DMS79 (cell line): ENCODE results near the gene ETV5.

Experiments used
- DNase-seq: peaks from one replicate; lab custom pipeline; 2025; lab: John Stamatoyannopoulos, UW

Gene ETV5

GRCh38 chr3:186108941-186109865 is at the start of gene ETV5:
Gene ETV5, minus strand, starts transcription at chr3:186109089. Its CDS starts 3,221 bp downstream, at chr3:186105868.
- peak; percentile 98 for DNase-seq

DNA sequence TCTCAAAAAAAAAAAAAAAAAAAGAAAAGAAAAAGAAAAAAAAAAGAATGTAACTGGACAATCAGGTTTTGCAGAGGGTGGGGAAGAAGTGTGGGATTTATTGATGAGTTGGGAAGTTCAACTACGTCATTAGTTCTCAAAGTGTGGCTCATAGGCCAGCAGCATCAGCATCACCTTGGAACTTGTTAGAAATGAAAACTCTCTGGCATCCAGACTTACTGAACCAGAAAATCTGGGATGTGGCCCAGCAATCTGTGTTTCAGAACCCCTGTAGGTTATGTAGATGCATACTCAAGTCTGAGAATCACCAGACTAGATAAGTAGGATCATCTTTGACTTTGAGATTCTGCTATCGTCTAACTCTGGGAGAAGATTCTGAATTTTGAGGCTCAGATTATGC is 45.8 kb upstream of the ETV5 start:
- no peak for DNase-seq

DNA sequence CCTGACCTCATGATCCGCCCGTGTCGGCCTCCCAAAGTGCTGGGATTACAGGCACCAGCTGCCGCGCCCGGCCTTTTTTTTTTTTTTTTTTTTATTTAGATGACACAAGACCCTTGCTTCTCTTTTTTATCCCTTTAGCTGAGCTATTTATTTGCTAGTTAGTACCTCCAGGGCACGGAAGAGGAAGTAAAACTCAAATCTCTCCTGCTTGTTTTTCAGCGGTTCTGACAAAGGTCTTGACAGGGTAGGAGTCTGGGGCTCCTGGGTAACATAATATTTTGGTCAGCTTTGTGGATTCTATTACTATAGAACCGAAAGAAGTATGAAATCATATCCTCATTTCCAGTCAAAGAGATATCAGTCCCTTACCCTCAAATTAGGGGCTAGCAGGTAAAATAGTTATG is 44.0 kb upstream of the ETV5 start:
- no peak for DNase-seq

- no peak for DNase-seq
Observed at GRCh38 chr3:186152361-186152798, 43.5 kb upstream of the ETV5 start.

DNA sequence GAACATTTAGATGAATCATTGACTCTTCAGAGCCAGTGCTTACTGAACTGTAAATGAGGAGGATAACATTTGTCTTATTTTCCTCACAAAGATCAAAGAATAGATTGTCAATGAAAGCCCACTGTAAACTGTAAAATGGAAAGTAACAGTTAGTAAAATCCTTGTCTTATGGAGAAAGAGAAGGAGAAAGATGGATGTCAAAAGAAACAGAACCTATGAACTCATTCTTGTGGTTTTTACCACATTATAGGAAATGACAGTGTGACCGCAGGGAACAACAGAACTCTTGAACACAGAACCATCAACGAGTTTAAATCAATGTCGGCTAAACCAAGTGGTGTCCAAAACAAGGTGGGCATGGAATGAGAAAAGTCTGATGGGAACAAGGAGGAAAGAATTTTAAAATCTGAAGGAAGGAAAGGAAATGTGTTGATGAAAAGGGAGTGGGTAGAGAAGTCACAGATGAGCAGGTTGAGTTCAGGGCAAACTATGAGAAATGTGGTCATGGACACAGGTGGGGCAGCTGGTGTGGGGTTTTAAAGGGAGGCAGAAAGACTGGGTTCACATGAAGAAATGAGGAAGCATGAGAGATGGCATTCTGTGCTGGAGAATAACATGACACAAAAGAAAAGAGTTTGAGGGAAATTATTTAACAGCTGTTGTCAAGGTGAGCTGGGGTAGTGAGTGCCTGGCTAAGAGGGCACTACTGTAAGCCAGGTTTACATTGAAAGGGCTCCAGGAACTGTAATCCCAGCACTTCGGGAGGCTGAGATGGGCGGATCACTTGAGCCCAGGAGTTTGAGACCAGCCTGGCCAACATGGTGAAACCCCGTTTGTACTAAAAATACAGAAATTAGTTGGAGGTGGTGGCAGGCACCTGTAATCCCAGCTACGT is 42.4 kb upstream of the ETV5 start:
- no peak for DNase-seq

DNA sequence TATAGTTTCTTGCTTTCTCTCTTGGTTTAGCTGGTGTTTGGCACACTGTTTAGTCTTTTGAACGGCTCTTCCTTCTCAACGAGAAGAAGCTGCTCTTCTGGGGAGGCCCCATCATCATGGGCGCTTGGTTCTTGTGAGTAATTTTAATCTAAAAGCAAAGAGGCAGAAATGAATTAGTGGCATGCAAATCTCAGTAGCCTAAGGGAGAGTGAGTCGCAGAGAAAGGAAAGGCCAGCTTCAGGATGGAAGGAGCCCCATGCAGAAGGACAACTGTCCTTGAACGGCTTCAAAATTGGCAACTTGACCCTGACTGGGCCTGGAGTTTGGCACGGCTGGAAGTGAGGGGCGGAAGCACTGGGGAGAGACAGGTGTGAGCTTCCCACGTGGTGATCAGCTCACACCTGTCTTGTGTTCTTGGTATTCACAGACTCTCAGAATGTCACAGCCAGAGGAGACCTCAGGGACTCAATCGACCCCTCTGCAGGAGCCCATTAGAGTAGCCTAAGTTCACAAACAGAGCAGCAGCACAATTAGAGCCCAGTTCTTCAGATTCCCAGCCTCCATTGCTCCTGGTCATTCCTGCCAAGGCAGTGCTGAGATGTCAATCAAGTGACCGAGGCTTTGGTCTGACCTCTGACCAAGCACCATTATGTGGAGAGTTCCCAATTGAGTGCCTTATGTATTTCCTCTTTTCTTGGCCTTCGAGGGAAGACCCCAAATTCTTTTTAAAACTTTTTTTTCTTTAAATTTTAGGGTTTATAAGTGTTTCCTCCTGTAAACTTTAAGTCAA is 41.3 kb upstream of the ETV5 start:
- no peak for DNase-seq

DNA sequence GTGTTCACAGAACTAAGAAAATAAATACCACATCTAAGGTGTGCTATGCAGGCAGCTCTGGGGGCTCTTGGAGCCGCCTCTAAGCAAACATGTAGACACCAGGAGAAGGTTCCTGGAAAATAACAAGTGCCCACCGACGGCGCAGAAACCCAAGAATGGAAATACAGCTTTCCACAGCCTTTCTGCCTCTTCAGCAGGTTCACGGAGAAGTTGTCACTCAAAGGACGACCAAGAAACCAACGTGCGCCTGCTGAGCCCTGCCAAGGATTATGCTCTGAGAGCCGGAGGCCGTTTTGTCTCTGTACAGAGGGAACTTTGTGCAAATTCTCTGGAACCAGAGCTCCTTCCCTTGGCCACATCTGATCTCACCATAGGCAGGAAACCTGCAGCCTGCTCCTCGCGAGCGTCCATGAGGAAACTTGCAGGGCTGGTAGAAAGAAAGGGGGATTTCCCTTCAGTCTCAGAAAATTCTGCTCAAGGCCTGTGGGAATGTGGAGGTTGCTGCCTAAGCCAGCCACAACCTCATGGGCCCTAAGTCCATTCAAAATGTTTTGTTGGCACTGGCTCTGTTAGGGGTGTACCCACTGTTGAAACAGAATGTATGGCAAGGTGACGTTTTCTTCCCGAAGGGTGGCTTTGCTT is 40.6 kb upstream of the ETV5 start:
- no peak for DNase-seq

- DNase-seq: no peak
Observed at GRCh38 chr3:186144257-186144656, 35.4 kb upstream of the ETV5 start.

DNA sequence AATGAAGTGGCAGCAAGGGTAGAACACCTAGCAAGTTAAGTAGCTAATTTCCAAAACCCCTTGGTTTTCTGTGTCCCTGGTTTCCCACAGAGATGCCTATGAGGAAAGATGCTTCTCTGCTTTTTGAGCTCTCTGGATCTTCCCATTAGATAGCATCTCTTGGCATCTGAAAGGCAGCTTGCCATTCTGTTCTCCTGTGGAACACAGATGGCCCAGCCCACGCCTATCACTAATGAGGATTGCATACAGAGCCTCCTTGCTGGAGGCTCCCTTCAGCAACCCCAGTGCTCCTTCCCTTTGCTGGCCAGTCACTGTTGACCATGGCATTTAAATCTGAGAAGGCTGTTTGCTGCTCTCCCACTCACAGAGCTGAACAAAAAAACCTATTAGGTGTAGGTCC is 34.4 kb upstream of the ETV5 start:
- no peak for DNase-seq

DNA sequence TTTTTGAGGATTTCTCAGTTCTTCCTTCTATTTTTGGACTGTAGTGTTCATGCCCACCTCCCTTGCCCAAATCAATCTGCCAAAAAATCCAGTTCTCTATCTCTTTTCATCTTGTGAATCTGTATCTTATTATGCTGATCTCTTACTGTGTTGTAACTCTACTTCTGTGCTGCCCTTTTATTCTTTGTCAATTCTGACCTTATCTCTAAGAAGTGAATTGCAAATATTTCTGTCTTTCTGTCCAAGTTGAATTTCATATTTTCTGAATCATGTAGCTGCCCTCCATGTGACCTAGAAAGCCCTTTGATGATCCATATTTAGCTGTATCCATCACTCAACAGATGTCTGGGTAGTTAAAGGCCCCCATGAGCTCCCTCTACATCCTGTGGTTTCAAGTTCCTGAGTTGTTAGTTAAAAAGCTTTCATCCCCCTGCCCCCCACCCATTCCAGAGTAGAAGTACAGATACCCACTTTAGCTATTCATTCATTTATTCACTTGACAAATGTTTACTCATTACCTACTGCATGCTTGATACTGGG is 33.6 kb upstream of the ETV5 start:
- no peak for DNase-seq

DNA sequence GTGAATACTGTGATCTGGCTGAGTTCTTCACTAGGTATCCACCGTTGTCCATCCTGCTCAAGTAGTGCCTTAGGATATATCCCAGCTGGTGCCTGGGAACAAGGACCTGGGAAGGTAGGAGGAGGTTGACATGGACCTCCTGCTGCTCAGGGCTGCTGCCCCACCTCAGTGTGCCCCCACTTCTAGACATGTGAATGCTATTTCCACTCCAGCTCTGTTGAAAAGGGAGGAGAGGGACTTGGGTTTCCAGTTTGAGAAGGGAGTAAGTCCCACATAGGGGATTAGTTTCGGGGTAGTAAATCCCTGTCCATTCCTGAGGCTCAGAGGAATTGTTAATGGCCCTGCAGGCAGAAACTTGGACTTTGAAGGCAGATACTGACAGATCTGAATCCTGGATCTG is 32.9 kb upstream of the ETV5 start:
- no peak for DNase-seq

GRCh38 chr3:186138272-186138981 is 29.5 kb upstream of the ETV5 start:
- DNase-seq: no peak

- no peak for DNase-seq
Observed at GRCh38 chr3:186137051-186137685, 28.3 kb upstream of the ETV5 start.

DNA sequence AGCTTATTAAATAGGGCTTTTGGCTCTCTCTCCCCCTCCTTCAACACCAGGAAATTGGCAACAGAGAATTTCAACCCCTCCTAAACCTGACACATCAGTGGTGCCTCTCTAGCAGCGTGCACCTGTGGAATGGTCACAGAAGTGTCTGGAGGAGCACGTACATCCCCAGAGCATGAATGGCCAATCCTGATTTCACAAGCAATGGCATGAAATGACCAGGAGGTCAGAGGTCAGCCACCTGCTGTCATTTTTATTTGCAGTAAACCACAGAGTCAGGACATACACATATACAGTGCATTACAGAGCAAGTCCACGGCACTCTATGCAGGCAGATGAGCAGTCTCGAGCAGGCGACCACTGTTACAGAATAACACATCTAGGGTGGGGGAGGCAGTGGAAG is 25.1 kb upstream of the ETV5 start:
- DNase-seq: no peak

DNA sequence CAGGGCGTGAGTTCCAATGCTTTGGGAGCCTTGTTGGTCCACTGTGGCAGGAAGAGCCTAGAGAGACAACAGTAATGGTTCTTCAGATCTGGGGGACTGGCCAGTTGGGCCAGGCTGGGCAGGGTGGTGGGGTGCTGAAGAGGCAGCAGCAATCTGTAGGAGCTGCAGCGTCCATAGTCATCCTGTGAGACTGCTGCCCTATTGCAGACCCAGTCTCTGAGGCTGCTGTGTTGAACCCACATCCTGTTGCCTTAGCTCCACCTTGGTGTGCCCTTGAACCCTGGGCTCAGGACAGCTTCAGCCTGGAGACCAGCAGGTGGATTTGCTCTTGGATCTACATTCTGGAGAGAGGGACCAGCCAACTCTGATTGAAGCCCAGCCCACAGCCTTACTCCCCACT is 23.6 kb upstream of the ETV5 start:
- no peak for DNase-seq

GRCh38 chr3:186129206-186129605 is 20.3 kb upstream of the ETV5 start:
- DNase-seq: no peak

DNA sequence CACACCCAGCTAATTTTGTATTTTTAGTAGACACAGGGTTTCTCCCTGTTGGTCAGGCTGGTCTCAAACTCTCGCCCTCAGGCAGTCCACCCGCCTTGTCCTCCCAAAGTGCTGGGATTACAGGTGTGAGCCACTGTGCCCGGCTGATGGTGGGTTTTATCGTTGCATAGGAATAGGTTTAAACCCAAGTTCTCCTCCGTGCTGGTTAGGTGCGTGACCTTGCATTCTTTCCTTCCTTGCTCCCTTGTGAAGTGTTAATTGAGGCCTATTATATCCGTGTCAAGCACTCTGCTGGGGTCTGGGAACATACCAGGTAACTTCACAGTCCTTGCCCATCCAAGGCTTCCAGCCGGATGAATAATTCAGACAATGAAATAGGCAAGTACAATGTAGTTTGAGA is 19.3 kb upstream of the ETV5 start:
- no peak for DNase-seq

DNA sequence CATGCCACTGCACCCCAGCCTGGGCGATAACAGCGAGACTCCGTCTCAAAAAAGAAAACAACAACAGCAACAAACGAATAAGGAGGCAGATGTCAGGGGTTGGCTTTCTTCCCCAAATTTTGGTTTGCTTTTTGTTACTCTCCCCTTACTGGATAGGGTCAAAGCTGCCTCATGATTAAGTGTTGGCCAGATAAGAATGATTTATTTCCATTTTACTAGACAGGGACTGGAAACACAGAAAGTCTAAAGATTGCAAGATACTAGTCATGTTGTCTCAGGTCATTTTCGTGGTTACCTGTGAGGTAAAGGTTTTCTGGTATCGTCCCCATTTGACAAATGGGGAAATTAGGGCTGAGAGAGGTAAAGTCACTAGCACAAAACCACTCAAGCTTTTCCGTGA is 18.6 kb upstream of the ETV5 start:
- no peak for DNase-seq

- no peak for DNase-seq
Observed at GRCh38 chr3:186125118-186125517, 16.2 kb upstream of the ETV5 start.

GRCh38 chr3:186124592-186124991 is 15.7 kb upstream of the ETV5 start:
- DNase-seq: no peak
